NCI-H2081 (cell line): ENCODE results near the gene HAVCR1.
"Not testable (repeated sequence)": the region's sequence is repeated elsewhere in the genome, so short reads cannot be mapped to it uniquely, and the experiment has no call there.

Source experiments
- DNase-seq, 2 experiments: peaks; one replicate each; lab custom pipeline; 2025; lab: John Stamatoyannopoulos, UW

The HAVCR1 gene

GRCh38 chr5:157049605-157050004 lies 9.3 kb downstream of the HAVCR1 start:
- DNase-seq = no peak

- DNase-seq = no peak
Measured at GRCh38 chr5:157047898-157048297, 11.0 kb downstream of the HAVCR1 start.

- not testable (repeated sequence) for DNase-seq
Measured at GRCh38 chr5:157047016-157047415, 11.9 kb downstream of the HAVCR1 start.

DNA sequence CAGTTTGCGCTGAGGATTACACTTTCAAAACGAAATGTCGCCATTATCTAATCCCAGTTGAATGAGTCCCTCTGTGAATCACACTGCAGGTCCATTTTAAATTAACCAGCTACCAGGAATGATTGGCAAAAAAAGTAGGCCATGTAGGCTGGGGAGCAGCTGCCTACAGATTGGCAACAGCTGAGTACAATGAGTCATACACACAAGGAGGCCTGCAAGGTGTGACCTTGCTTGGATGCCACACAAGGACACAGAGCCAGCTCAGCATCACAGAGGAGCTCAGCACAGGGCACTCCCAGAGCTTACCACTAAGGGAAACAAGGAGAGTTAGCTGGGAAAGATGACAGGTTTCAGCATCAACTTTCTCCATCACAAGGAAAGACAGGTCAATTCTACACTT lies 12.9 kb downstream of the HAVCR1 start:
- DNase-seq = no peak

DNA sequence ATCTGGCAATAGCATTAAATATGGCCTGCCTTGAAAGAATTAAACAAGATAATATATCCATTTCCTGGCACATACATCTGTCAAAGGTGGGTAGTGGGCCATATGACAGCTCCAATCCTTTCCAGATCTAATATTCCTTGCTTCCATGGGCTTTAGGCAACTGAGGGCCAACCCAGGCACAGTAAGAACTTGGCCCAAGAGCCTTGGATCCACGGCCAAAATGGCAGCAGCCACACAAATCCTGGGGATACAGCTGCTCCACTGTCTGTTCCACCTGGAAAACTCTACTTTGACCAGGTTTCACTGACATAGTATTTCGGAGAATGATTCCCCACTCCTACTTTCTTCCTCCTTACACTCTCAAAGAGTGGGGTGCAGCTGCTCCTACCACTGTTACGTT lies 13.3 kb downstream of the HAVCR1 start:
- no peak for DNase-seq

DNA sequence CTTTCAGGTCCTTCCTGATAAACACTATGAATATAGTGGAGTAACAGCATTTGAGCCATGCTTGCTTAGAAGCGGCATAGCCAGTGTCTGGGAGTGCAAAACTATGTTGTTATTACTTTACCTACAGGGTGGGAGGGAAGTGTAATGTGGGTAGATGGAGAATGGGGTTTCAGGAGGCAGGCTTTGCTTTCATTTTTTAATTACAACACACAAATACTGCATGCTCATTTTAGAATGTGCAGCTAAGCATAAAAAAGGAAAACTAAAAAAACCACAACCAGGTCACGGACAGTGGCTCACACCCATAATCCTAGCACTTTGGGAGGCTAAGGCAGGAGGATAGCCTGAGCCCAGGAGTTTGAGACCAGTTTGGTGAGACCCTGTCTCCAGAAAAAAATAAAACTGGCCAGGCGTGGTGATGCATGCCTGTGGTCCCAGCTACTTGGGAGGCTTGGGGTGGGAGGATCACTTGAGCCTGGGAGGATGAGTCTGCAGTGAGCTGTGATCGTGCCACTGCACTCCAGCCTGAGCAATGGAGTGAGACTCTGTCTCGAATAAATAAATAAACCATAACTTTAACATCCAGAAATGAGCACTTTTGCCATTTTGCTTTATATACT lies 20.2 kb downstream of the HAVCR1 start:
- no peak for DNase-seq

DNA sequence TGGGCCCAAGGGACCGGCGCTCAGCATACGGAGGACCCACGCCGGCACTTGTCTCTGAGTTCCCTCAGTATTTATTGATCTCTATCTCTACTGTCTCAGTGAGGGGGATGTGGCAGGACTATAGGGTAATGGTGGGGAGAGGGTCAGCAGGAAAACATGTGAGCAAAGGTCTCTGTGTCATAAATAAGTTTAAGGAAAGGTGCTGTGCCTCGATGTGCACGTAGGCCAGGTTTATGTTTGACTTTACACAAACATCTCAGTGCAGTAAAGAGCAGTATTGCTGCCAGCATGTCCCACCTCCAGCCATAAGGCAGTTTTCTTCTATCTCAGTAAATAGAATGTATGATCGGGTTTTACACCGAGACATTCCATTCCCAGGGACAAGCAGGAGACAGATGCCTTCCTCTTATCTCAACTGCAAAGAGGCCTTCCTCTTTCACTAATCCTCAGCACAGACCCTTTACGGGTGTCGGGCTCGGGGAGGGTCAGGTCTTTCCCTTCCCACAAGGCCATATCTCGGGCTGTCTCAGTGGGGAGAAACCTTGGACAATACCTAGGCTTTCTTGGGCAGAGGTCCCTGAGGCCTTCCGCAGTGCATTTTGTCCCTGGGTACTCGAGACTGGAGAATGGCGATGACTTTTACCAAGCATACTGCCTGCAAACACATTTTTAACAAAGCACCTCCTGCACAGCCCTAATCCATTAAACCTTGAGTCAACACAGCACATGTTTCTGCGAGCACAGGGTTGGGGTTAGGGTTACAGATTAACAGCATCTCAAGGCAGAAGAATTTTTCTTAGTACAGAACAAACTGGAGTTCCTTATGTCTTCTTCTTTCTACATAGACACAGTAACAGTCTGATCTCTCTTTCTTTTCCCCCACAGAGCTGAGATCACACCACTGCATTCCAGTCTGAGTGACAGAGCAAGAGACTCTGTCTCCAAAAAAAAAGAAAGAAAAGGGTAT lies 24.5 kb downstream of the HAVCR1 start:
- not testable (repeated sequence) for DNase-seq

DNA sequence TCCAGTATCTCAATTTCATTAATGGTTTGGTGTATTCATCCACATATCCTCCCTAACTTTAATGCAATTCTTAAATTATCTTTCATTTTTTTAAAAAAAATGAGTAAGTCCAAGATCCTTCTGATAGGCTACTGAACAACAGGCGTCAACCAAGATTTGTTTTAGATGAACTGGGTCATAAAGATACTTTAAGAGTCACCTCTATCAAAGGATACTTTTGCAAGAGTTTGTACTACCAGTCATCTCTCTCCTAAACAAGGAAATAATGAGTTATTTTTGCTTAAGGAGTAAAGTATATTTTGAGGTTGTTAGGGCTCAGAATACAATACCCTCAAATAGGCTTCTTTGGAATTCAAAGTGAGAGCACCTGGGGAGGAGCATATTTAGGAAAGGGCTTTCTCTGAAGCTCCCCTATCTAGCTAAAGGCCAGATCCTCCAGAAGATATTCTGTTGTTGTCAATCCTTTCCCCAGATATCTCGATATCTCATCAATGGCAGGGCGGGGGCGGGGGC lies 25.8 kb downstream of the HAVCR1 start:
- no peak for DNase-seq

DNA sequence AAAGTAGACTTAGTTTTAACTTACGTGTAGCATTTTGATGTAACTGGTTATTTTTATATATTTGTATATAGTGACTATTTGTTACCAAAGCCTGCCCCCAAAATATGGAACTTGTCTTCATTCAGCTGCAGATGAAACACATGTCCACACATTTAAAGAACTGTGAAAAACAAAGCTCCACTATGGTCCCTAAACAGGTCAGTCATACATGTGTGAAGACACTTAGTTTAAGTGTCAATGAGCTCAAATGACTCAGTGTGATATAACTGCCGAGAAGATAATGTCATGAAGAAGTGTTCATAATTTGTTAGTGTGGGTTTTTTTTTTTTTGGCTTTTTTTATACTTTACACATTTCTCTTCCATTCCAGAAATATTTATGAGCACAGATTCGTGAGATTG lies 28.2 kb downstream of the HAVCR1 start:
- no peak for DNase-seq

DNA sequence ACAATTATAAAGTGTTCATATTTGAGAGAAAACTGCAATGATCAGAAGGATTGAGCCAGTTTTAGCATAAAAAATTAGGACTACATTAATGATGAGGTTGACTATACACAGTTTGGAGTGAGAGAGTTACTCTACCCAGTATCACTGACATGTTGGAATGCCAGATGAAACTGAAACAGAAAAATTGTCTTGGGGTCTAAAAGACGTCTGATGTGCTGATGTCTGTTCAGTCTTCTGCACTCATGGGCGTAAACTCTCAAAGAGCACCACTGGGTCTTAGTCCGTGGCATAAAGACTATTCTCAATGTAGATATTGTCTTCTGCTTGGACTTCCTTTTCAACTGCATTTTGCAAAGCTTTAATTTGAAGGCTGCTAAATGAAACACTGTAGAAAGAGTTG lies 29.5 kb downstream of the HAVCR1 start:
- DNase-seq = no peak

GRCh38 chr5:157027663-157028062 lies 31.3 kb downstream of the HAVCR1 start:
- not testable (repeated sequence) for DNase-seq

DNA sequence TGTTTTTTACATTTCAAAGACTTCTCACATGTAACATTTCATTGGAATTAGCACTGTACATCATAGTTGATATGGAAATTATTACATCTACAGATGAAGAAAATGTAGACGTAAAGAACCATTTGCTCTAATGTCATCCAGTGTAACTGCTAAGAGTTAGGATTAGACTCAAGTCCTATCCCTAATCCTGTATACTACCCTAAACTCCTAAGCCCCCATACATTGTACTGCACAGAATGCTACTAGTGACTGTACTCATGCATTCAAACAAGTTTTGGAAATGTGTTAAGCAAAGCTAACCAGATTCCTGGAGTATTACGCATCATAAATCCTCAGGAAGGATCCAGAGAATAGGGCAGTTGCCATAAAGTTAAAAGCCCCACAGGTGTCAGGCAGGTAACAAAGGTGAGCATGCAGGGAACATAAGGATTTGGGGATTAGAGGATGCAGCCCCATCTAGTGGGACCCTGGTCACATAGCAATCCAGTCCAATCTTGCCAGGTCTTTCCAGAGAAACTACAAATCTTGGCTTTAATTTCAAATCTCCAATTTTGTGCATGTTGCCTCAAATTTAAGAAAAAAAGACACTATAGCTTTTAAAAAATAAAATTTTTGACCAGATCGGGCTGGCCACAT lies 32.0 kb downstream of the HAVCR1 start:
- peak; percentile 36 to 59 for DNase-seq

DNA sequence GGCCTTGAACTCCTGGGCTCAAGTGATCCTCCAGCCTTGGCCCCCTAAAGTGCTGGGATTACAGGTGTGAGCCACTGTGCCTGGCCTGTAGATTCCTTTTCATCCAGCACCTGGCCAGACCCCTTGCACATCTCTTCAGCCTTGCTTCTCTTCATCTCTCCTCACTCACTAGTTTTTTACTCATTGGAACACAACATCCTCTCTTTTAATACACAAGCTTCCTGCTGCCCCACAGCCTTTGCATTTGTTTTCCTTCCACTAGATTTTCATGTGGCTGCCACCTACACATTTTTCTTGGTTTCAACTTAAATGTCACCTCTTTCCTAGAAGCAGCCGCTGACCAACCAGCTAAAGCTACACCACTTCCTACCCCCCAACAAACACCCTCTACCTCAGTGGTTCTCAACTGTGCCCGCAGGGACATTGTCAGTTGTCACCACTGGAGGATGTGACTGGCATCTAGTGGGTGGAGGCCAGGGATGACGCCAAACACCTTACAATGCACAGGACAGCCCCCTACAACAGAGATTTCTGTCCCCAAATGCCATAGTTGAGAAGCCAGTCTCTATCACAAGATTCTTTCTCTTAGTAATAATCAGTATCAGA lies 33.7 kb downstream of the HAVCR1 start:
- no peak for DNase-seq

GRCh38 chr5:157024208-157024959 lies 34.5 kb downstream of the HAVCR1 start:
- no peak for DNase-seq

DNA sequence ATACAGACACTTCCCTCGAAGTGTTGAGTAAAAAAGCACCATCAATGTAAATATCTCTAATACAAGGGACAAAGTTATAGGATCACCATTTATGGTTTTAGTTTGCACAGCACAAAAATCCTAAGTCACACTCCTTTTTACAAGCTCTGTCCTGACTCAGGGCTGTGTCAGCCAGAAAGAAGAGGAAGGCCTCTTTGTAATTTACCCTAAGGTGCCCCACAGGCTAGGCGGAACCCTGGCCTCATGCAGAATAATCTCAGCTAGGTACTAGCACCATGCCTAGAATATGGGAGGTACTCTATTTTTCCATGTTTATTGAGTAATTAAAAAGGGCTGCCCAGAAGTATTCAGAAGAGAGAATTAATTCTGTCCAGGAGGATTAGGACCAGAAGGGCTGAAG lies 36.9 kb downstream of the HAVCR1 start:
- no peak for DNase-seq

DNA sequence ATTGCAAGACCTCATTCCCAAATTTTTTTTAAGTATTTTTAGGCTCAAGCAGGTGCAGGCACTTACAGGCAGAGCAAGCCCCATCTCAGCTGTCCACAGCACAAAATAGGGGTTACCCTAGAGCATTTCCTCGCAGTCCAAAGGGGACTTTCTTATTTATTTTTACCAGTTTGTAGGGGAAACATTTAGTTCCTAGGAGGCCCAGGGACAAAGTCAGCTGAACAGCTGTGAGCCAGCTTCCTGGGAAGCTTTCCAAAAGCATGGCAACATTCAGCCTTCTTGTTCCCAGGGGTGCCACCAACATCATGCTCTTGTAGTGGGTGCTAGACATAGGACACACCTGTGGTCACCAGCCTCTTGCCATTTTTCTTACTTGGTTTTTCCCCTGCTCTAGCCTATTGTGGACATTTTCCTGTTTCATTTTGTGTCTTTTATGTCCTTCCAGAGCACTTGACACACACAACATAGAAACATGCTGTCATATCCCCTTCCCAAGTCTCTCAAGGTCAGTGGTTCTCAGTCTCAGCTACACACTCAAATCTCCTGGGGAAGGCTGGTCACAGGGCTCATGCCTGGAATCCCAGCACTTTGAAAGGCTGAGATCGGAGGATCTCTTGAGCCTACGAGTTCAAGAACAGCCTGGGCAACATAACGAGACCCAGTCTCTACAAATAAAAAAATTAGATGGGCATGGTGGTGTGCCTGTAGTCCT lies 38.2 kb downstream of the HAVCR1 start:
- no peak for DNase-seq

- no peak for DNase-seq
Measured at GRCh38 chr5:157020002-157020401, 38.9 kb downstream of the HAVCR1 start.

GRCh38 chr5:157014143-157014542 lies 44.8 kb downstream of the HAVCR1 start:
- DNase-seq = not testable (repeated sequence)

DNA sequence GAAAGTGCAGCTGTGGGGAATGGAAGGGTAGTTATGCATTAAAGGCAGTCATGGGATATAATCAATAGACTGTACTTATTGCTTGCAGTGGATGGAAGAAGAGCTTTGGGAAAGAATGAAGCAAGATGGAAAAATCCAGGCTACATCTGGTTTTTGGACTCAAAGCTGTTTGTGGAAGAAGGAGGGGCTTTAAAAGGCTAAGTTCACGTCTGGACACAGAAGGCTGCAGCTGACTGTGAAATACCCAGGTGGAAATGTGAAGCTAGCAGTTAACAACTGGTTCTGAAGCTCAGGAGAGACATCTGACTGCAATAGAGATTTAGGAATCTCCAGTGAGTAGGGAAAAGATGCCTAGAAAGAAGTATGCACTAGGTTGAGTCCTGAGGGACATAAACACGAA lies 52.7 kb downstream of the HAVCR1 start:
- DNase-seq = no peak

- no peak for DNase-seq
Measured at GRCh38 chr5:157004893-157005551, 53.9 kb downstream of the HAVCR1 start.
